ENCODE data around the gene MIA2. TPM values are rescaled to one million over a fixed set of nuclear protein-coding genes. Genes with fewer than 3 reads are reported as not detected.
"Not testable (repeated sequence)": the region's sequence is repeated elsewhere in the genome, so short reads cannot be mapped to it uniquely, and the experiment has no call there.

Gene MIA2
- total RNA-seq, 1 donor, result 32.0 TPM

GRCh38 chr14:39319381-39319780 is 85.7 kb downstream of the MIA2 start:
- no peak overlapping the region for H3K4me3 ChIP-seq (ENCODE audit: low read length)

DNA sequence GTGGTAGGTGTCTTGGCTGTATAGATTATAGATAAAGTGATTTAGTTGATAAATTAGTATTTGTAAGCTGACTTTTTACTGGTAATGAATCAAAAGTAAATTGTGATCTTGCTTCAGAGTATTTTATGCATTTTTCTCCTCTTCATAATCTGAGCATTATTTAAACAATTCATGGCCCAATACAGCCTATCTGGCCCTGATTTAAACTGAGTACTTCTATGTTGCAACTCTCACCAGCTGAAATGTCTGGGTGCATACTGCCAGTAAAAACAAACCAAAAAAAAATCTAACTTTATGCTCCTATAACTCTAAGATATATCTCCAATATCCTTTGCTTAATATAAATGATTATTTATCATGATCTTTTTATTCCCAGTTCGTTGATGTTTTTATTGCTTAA is 86.6 kb downstream of the MIA2 start:
- H3K9me3 ChIP-seq (ENCODE audit: low read depth, low read length), result no peaks in the 10 kb centered on the region
- H3K4me3 ChIP-seq (ENCODE audit: low read length), result no peak overlapping the region
- H3K27me3 ChIP-seq (ENCODE audit: insufficient read depth, low read length), result no peaks in the 10 kb centered on the region
- no peaks in the 10 kb centered on the region for H3K4me1 ChIP-seq (ENCODE audit: insufficient read depth, low read length)

More at GRCh38 chr14:39319381-39319780, 85.7 kb downstream of the MIA2 start:
- no peaks in the 10 kb centered on the region for H3K9me3 ChIP-seq (ENCODE audit: low read depth, low read length)
- no peaks in the 10 kb centered on the region for H3K4me1 ChIP-seq (ENCODE audit: insufficient read depth, low read length)
- H3K27me3 ChIP-seq (ENCODE audit: insufficient read depth, low read length), result no peaks in the 10 kb centered on the region

GRCh38 chr14:39322807-39323206 is 89.1 kb downstream of the MIA2 start:
- no peaks in the 10 kb centered on the region for H3K4me1 ChIP-seq (ENCODE audit: insufficient read depth, low read length)
- no peaks in the 10 kb centered on the region for H3K27me3 ChIP-seq (ENCODE audit: insufficient read depth, low read length)
- H3K9me3 ChIP-seq (ENCODE audit: low read depth, low read length), result no peaks in the 10 kb centered on the region
- H3K4me3 ChIP-seq (ENCODE audit: low read length), result no peak overlapping the region

- Histone ChIP-seq H3K9me3 (ENCODE audit: low read depth, low read length) (no peaks in the 10 kb centered on the region), H3K4me3 (ENCODE audit: low read length) (no peak overlapping the region), H3K27me3 (ENCODE audit: insufficient read depth, low read length) (no peaks in the 10 kb centered on the region), H3K4me1 (ENCODE audit: insufficient read depth, low read length) (no peaks in the 10 kb centered on the region)
Measured at GRCh38 chr14:39324097-39324496, 90.4 kb downstream of the MIA2 start.

DNA sequence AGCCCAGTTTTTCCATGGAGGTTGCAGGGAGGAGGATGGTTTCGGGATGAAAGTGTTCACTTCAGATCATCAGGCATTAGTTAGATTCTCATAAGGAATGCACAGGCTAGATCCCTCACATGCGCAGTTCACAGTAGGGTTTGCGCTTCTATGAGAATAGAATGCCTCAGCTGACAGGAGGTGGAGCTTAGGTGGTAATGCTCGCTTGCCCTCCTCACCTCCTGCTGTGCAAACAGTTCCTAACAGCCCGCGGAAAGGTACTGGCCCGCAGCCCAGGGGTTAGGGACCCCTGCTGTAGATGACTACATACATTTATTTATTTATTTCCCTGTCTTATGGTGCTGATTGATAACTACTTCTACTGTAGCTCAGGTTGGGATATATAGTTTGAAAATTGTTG is 105.3 kb downstream of the MIA2 start:
- Histone ChIP-seq H3K27me3 (ENCODE audit: insufficient read depth, low read length) (no peaks in the 10 kb centered on the region), H3K4me3 (ENCODE audit: low read length) (no peak overlapping the region), H3K4me1 (ENCODE audit: insufficient read depth, low read length) (no peaks in the 10 kb centered on the region), H3K9me3 (ENCODE audit: low read depth, low read length) (no peaks in the 10 kb centered on the region)

- not testable (repeated sequence) for H3K9me3 ChIP-seq (ENCODE audit: low read depth, low read length); H3K27me3 ChIP-seq (ENCODE audit: insufficient read depth, low read length)
Measured at GRCh38 chr14:39341126-39341525, 107.4 kb downstream of the MIA2 start.

DNA sequence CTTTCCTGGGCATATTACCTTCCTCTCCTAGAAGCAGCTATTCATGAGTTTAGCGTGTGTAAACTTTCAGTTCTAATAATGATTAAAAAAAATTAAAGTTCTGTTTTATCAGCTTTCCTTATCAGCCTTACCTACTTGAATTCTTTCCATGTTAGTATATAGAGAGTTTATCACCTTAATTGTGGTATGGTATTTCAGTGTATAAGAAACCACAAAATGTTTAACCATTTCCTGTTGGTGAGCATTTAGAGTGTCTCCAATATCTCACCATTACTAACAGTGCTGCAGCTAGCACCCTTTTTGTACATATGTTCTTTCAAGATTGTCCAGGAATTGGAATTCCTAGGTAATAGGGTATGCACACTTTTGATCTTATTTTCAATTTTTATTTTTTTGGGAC is 109.1 kb downstream of the MIA2 start:
- Histone ChIP-seq H3K4me3 (ENCODE audit: low read length) (no peak overlapping the region), H3K9me3 (ENCODE audit: low read depth, low read length) (no peaks in the 10 kb centered on the region), H3K4me1 (ENCODE audit: insufficient read depth, low read length) (no peaks in the 10 kb centered on the region), H3K27me3 (ENCODE audit: insufficient read depth, low read length) (no peaks in the 10 kb centered on the region)

More at GRCh38 chr14:39341126-39341525, 107.4 kb downstream of the MIA2 start:
- not testable (repeated sequence) for H3K4me1 ChIP-seq (ENCODE audit: insufficient read depth, low read length); H3K4me3 ChIP-seq (ENCODE audit: low read length)

DNA sequence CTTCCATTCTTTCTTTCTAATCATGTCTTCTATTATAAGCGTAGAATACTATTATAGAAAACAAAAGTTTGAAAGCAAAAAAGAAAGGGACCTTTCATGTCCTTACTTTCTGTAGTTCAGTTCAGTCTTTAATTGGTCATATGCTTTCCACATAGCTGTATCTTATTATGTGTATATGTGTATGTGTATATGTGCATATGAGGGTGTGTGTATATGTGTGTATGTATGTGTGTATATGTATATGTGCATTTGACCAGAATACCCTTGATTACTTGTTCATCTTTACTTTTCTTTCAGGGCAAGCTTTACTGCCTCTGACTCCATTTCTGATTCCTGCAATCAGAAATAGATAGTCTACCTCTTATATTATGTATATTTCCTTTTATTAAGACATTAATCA is 109.9 kb downstream of the MIA2 start:
- no peaks in the 10 kb centered on the region for H3K4me1 ChIP-seq (ENCODE audit: insufficient read depth, low read length)
- no peak overlapping the region for H3K4me3 ChIP-seq (ENCODE audit: low read length)
- no peaks in the 10 kb centered on the region for H3K27me3 ChIP-seq (ENCODE audit: insufficient read depth, low read length)
- H3K9me3 ChIP-seq (ENCODE audit: low read depth, low read length), result no peaks in the 10 kb centered on the region

GRCh38 chr14:39350866-39351265 is 117.2 kb downstream of the MIA2 start:
- Histone ChIP-seq H3K9me3 (ENCODE audit: low read depth, low read length) (no peaks in the 10 kb centered on the region), H3K4me1 (ENCODE audit: insufficient read depth, low read length) (no peaks in the 10 kb centered on the region), H3K27me3 (ENCODE audit: insufficient read depth, low read length) (no peaks in the 10 kb centered on the region), H3K4me3 (ENCODE audit: low read length) (no peak overlapping the region)

DNA sequence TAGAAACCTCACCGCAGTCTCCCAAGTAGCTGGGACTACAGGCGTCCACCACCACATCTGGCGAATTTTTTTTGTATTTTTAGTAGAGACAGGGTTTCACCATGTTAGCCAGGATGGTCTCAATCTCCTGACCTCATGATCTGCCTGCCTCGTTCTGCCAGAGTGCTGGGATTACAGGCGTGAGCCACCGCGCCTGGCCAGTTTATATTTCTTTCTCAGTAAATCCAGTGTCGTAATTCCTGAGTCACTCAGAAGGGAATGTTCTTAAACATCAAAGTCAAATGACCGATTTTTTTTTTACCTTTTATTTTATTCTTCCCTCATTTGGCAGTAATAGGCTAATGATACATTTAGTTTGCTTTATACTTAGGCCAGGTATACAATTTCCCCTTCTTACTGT is 118.0 kb downstream of the MIA2 start:
- Histone ChIP-seq H3K4me3 (ENCODE audit: low read length) (no peak overlapping the region), H3K9me3 (ENCODE audit: low read depth, low read length) (no peaks in the 10 kb centered on the region), H3K4me1 (ENCODE audit: insufficient read depth, low read length) (no peaks in the 10 kb centered on the region), H3K27me3 (ENCODE audit: insufficient read depth, low read length) (no peaks in the 10 kb centered on the region)

DNA sequence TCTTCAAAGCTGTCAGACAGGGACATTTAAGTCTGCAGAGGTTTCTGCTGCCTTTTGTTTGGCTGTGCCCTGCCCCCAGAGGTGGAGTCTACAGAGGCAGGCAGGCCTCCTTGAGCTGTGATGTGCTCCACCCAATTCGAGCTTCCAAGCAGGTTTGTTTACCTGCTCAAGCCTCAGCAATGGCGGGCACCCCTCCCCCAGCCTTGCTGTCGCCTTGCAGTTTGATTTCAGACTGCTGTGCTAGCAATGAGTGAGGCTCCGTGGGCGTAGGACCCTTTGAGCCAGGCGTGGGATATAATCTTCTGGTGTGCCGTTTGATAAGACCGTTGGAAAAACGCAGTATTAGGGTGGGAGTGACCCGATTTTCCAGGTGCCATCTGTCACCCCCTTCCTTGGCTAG is 125.4 kb downstream of the MIA2 start:
- not testable (repeated sequence) for H3K9me3 ChIP-seq (ENCODE audit: low read depth, low read length); H3K4me1 ChIP-seq (ENCODE audit: insufficient read depth, low read length); H3K27me3 ChIP-seq (ENCODE audit: insufficient read depth, low read length); H3K4me3 ChIP-seq (ENCODE audit: low read length)

GRCh38 chr14:39360316-39360715 is 126.6 kb downstream of the MIA2 start:
- no peaks in the 10 kb centered on the region for H3K27me3 ChIP-seq (ENCODE audit: insufficient read depth, low read length)
- peaks cover 19% of the 10 kb centered on the region for H3K9me3 ChIP-seq (ENCODE audit: low read depth, low read length)
- H3K4me1 ChIP-seq (ENCODE audit: insufficient read depth, low read length), result no peaks in the 10 kb centered on the region
- no peak overlapping the region for H3K4me3 ChIP-seq (ENCODE audit: low read length)

- not testable (repeated sequence) for H3K4me1 ChIP-seq (ENCODE audit: insufficient read depth, low read length); H3K27me3 ChIP-seq (ENCODE audit: insufficient read depth, low read length); H3K4me3 ChIP-seq (ENCODE audit: low read length)
- H3K9me3 ChIP-seq (ENCODE audit: low read depth, low read length), result peaks cover 22% of the 10 kb centered on the region
Measured at GRCh38 chr14:39361556-39361955, 127.8 kb downstream of the MIA2 start.

- Histone ChIP-seq H3K9me3 (ENCODE audit: low read depth, low read length) (peaks cover 22% of the 10 kb centered on the region), H3K27me3 (ENCODE audit: insufficient read depth, low read length) (no peaks in the 10 kb centered on the region), H3K4me3 (ENCODE audit: low read length) (no peak overlapping the region), H3K4me1 (ENCODE audit: insufficient read depth, low read length) (no peaks in the 10 kb centered on the region)
Measured at GRCh38 chr14:39364509-39364908, 130.8 kb downstream of the MIA2 start.

DNA sequence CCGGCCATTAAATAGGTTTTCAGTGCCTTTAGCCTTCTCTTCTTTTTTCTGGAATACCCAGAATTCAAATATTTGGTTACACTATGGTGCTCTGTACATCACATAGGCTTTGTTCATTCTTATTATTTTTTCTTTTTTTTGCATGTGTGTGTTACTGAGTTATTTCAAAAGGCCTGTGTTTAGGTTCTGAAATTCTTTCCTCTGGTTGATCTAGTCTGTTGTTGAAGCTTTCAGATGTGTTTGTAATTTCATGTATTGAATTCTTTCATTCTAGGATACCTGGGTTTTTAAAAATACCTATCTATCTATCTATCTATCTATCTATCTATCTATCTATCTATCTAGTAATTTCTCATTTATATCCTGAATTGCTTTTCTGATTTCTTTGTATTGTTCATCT is 131.6 kb downstream of the MIA2 start:
- H3K27me3 ChIP-seq (ENCODE audit: insufficient read depth, low read length), result no peaks in the 10 kb centered on the region
- H3K9me3 ChIP-seq (ENCODE audit: low read depth, low read length), result peaks cover 22% of the 10 kb centered on the region
- H3K4me1 ChIP-seq (ENCODE audit: insufficient read depth, low read length), result no peaks in the 10 kb centered on the region
- no peak overlapping the region for H3K4me3 ChIP-seq (ENCODE audit: low read length)

DNA sequence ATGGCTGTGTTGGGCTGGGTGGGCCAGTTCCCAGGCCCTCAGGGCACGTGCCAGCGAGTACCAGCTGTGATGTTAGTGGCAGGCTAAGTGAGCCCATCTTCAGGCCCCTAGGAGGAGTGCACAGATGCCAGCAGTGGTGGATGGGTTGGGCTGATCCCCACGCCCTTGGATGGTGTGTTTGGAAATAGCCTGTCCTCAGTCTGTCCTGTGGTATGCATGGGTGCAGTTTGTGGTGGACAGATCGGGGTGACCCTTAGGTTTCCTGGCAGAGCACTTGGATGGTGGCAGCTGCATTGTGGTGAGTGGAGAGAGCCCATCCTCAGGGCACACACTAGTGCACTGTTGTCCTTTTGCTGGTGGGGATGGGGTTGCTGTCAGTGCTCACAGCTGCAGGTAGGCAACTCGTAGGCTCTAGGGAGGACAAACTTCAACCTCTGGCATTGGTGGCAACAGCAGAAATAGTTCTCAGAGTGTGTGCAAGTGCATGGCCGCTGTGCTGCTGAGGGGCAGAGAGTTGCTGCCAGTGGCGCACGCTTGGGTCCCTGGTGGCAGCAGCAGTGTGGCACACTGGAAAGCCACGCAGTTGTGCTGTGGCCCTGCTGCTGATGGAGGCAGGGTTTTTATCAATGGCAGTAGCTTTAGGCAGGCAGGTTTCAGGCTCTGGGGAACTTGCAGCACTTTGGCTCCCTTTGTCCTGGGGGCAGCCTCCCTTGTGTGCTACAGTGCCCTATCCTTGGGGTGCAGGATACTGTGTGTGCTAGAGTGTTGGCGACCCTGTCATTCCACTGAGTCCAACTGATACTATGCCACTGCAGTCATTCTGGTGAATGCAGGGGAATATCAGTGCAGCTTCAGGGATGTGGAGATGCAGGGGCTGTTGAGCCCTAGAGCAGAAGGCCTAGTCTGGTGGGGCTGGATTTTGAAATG is 133.0 kb downstream of the MIA2 start:
- Histone ChIP-seq H3K4me3 (ENCODE audit: low read length) (no peak overlapping the region), H3K4me1 (ENCODE audit: insufficient read depth, low read length) (no peaks in the 10 kb centered on the region), H3K9me3 (ENCODE audit: low read depth, low read length) (peaks cover 22% of the 10 kb centered on the region), H3K27me3 (ENCODE audit: insufficient read depth, low read length) (no peaks in the 10 kb centered on the region)

Data from mononuclear cell (primary cell).